GM18502 (cell line): ENCODE results near the gene AQP11.
A peak's percentile ranks its signal among the peaks of the same experiment; 100 is the strongest.
"Not testable (repeated sequence)": the region's sequence is repeated elsewhere in the genome, so short reads cannot be mapped to it uniquely, and the experiment has no call there.

Experiments
- ATAC-seq: cut with Tn5 transposase; IDR thresholded peaks from one replicate; pipeline ENCODE4 v1.9.1; 2021; ENCODE audit warnings: mild to moderate bottlenecking; ENCODE audit not compliant: unreplicated experiment, poor library complexity

Gene AQP11

GRCh38 chr11:77590194-77590782 is 535 bp downstream of the AQP11 start:
- ATAC-seq: no peak

GRCh38 chr11:77592727-77593126 is 3.0 kb downstream of the AQP11 start:
- no peak for ATAC-seq

GRCh38 chr11:77593883-77594282 is 4.1 kb downstream of the AQP11 start:
- ATAC-seq: no peak

GRCh38 chr11:77596626-77597025 is 6.9 kb downstream of the AQP11 start:
- no peak for ATAC-seq

- ATAC-seq: no peak
Observed at GRCh38 chr11:77598195-77598594, 8.4 kb downstream of the AQP11 start.

GRCh38 chr11:77602381-77603088 is 12.8 kb downstream of the AQP11 start:
- ATAC-seq: no peak

- ATAC-seq: no peak
Observed at GRCh38 chr11:77604281-77604680, 14.5 kb downstream of the AQP11 start.

GRCh38 chr11:77609234-77609633 is 19.5 kb downstream of the AQP11 start:
- ATAC-seq: no peak

- no peak for ATAC-seq
Observed at GRCh38 chr11:77611921-77612320, 22.2 kb downstream of the AQP11 start.

- no peak for ATAC-seq
Observed at GRCh38 chr11:77617892-77618291, 28.1 kb downstream of the AQP11 start.

- ATAC-seq: no peak
Observed at GRCh38 chr11:77619576-77620198, 29.9 kb downstream of the AQP11 start.

GRCh38 chr11:77630157-77630710 is 40.5 kb downstream of the AQP11 start:
- no peak for ATAC-seq

- not testable (repeated sequence) for ATAC-seq
Observed at GRCh38 chr11:77633926-77634325, 44.2 kb downstream of the AQP11 start.

- no peak for ATAC-seq
Observed at GRCh38 chr11:77636731-77637344, 47.1 kb downstream of the AQP11 start.

- ATAC-seq: peak; percentile 95
Observed at GRCh38 chr11:77637345-77638165, 47.8 kb downstream of the AQP11 start, which contains the start of gene CLNS1A. TSS of gene CLNS1A (minus strand) at chr11:77637794. CDS start at chr11:77637714, 80 bp downstream.

GRCh38 chr11:77642228-77642627 is 52.5 kb downstream of the AQP11 start:
- no peak for ATAC-seq

- ATAC-seq: no peak
Observed at GRCh38 chr11:77644887-77645286, 55.1 kb downstream of the AQP11 start.

GRCh38 chr11:77647654-77648305 is 58.0 kb downstream of the AQP11 start:
- no peak for ATAC-seq

- ATAC-seq: no peak
Observed at GRCh38 chr11:77650123-77650522, 60.4 kb downstream of the AQP11 start.
